Measurements from ENCODE around the gene MRTFA.
A peak's percentile ranks its signal among the peaks of the same experiment; 100 is the strongest.
"Not testable (repeated sequence)": the region's sequence is repeated elsewhere in the genome, so short reads cannot be mapped to it uniquely, and the experiment has no call there.

Gene MRTFA

GRCh38 chr22:40396882-40397281 lies 239.6 kb downstream of the MRTFA start:
- no peak overlapping the region for H3K4me3 ChIP-seq (ENCODE audit: low read depth, low read length)
- DNase-seq (ENCODE audit: low read depth), result peak; percentile 50

GRCh38 chr22:40395607-40396006 lies 240.9 kb downstream of the MRTFA start:
- DNase-seq (ENCODE audit: low read depth), result no peak
- H3K4me3 ChIP-seq (ENCODE audit: low read depth, low read length), result no peak overlapping the region

GRCh38 chr22:40394607-40395006 lies 241.9 kb downstream of the MRTFA start:
- H3K4me3 ChIP-seq (ENCODE audit: low read depth, low read length), result no peak overlapping the region
- no peak for DNase-seq (ENCODE audit: low read depth)

GRCh38 chr22:40392618-40393017 lies 243.9 kb downstream of the MRTFA start:
- no peak for DNase-seq (ENCODE audit: low read depth)
- H3K4me3 ChIP-seq (ENCODE audit: low read depth, low read length), result no peak overlapping the region

- DNase-seq (ENCODE audit: low read depth), result no peak
Observed at GRCh38 chr22:40391417-40391816, 245.1 kb downstream of the MRTFA start.

GRCh38 chr22:40388231-40388630 lies 248.3 kb downstream of the MRTFA start:
- H3K4me3 ChIP-seq (ENCODE audit: low read depth, low read length), result no peak overlapping the region
- DNase-seq (ENCODE audit: low read depth), result no peak

More at GRCh38 chr22:40391417-40391816, 245.1 kb downstream of the MRTFA start:
- no peak overlapping the region for H3K4me3 ChIP-seq (ENCODE audit: low read depth, low read length)

GRCh38 chr22:40387746-40388145 lies 248.8 kb downstream of the MRTFA start:
- H3K4me3 ChIP-seq (ENCODE audit: low read depth, low read length), result no peak overlapping the region
- no peak for DNase-seq (ENCODE audit: low read depth)

GRCh38 chr22:40385036-40385782 lies 251.3 kb downstream of the MRTFA start:
- no peak for DNase-seq (ENCODE audit: low read depth)

GRCh38 chr22:40383905-40384304 lies 252.6 kb downstream of the MRTFA start:
- H3K4me3 ChIP-seq (ENCODE audit: low read depth, low read length), result no peak overlapping the region
- DNase-seq (ENCODE audit: low read depth), result no peak

More at GRCh38 chr22:40385036-40385782, 251.3 kb downstream of the MRTFA start:
- H3K4me3 ChIP-seq (ENCODE audit: low read depth, low read length), result no peak overlapping the region

- H3K4me3 ChIP-seq (ENCODE audit: low read depth, low read length), result no peak overlapping the region
- no peak for DNase-seq (ENCODE audit: low read depth)
Observed at GRCh38 chr22:40381461-40381860, 255.1 kb downstream of the MRTFA start.

- not testable (repeated sequence) for DNase-seq (ENCODE audit: low read depth)
Observed at GRCh38 chr22:40378448-40378847, 258.1 kb downstream of the MRTFA start.

GRCh38 chr22:40377931-40378330 lies 258.6 kb downstream of the MRTFA start:
- H3K4me3 ChIP-seq (ENCODE audit: low read depth, low read length), result no peak overlapping the region
- no peak for DNase-seq (ENCODE audit: low read depth)

More at GRCh38 chr22:40378448-40378847, 258.1 kb downstream of the MRTFA start:
- not testable (repeated sequence) for H3K4me3 ChIP-seq (ENCODE audit: low read depth, low read length)

- H3K4me3 ChIP-seq (ENCODE audit: low read depth, low read length), result no peak overlapping the region
- no peak for DNase-seq (ENCODE audit: low read depth)
Observed at GRCh38 chr22:40376149-40376548, 260.4 kb downstream of the MRTFA start.

GRCh38 chr22:40374567-40374966 lies 262.0 kb downstream of the MRTFA start:
- no peak for DNase-seq (ENCODE audit: low read depth)

GRCh38 chr22:40368836-40369235 lies 267.7 kb downstream of the MRTFA start:
- no peak for DNase-seq (ENCODE audit: low read depth)
- H3K4me3 ChIP-seq (ENCODE audit: low read depth, low read length), result no peak overlapping the region

More at GRCh38 chr22:40374567-40374966, 262.0 kb downstream of the MRTFA start:
- no peak overlapping the region for H3K4me3 ChIP-seq (ENCODE audit: low read depth, low read length)

GRCh38 chr22:40368016-40368415 lies 268.5 kb downstream of the MRTFA start:
- H3K4me3 ChIP-seq (ENCODE audit: low read depth, low read length), result no peak overlapping the region
- DNase-seq (ENCODE audit: low read depth), result no peak

- no peak overlapping the region for H3K4me3 ChIP-seq (ENCODE audit: low read depth, low read length)
- DNase-seq (ENCODE audit: low read depth), result no peak
Observed at GRCh38 chr22:40367342-40367741, 269.2 kb downstream of the MRTFA start.

GRCh38 chr22:40366068-40366467 lies 270.5 kb downstream of the MRTFA start:
- DNase-seq (ENCODE audit: low read depth), result no peak
- no peak overlapping the region for H3K4me3 ChIP-seq (ENCODE audit: low read depth, low read length)

GRCh38 chr22:40364431-40364830 lies 272.1 kb downstream of the MRTFA start:
- H3K4me3 ChIP-seq (ENCODE audit: low read depth, low read length), result no peak overlapping the region
- DNase-seq (ENCODE audit: low read depth), result no peak

GRCh38 chr22:40363059-40363458 lies 273.5 kb downstream of the MRTFA start:
- peak; percentile 49 for DNase-seq (ENCODE audit: low read depth)
- no peak overlapping the region for H3K4me3 ChIP-seq (ENCODE audit: low read depth, low read length)

GRCh38 chr22:40361100-40361499 lies 275.4 kb downstream of the MRTFA start:
- H3K4me3 ChIP-seq (ENCODE audit: low read depth, low read length), result no peak overlapping the region
- no peak for DNase-seq (ENCODE audit: low read depth)

Measured in skeletal muscle cell (primary cell).